ENCODE measurements around the gene IKZF2.

Gene IKZF2

GRCh38 chr2:213152065-213152794, 818 bp upstream of the IKZF2 start:
- no peak for DNase-seq (ENCODE audit: low read depth)

DNA sequence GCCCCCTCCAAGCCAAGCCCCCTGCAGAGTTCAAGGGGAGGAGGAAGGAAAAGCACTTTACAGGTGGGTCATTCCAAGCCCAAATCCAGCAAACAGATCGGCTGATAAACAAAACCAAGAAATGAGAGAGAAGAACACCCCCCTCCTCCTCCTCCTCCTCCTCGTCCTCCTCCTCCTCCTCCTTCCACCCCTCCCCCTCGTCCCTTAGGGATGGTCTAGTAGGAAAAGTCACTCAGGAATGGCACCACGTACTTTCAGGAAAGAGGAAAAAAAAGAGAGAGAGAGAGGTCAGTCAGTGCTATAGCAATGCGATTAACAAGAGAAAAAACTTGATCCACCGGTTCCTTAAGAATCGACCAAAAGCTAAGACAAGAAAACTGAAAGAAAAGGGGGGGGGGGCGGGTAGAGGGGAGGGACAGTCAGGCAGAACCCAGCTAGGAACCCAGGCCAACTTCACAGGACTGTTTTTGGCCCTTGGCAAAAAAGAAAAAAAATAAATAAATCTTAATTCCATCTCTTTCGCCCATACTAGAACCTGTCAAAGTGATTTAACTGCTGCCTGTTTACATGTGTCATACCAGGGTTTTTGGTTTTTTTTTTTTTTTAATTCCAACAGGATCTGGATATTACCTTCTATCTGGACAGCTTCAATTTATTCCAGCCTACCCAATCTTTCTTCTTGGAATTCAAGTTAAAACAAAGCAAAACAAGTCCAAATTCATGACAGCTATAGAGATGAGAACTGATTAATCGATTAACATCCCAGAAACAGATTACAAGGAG, 906 bp downstream of the IKZF2 start:
- DNase-seq (ENCODE audit: low read depth), result no peak

DNA sequence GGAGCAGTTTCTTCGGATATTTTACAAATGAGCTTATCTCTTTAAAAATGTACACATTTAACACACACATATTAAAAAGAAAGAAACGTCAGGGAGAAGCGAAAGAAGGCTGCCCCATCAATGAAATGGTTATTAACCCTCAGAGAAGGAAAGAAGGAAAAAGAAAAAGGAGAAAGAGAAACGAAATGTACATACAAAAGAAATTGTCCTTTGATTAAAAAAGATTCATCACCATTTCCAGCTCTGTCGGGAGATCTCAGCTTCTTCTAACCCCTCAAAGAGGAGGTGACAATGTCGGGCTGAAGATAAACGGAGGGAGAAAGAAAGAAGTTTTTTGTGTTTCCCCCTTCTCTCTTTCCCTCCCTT, 1.5 kb downstream of the IKZF2 start:
- no peak for DNase-seq (ENCODE audit: low read depth)

- no peak for DNase-seq (ENCODE audit: low read depth)
These were observed 2.0 kb downstream of the IKZF2 start for GRCh38 chr2:213149294-213149875.

- no peak for DNase-seq (ENCODE audit: low read depth)
These were observed 2.7 kb downstream of the IKZF2 start for GRCh38 chr2:213148572-213149261.

DNA sequence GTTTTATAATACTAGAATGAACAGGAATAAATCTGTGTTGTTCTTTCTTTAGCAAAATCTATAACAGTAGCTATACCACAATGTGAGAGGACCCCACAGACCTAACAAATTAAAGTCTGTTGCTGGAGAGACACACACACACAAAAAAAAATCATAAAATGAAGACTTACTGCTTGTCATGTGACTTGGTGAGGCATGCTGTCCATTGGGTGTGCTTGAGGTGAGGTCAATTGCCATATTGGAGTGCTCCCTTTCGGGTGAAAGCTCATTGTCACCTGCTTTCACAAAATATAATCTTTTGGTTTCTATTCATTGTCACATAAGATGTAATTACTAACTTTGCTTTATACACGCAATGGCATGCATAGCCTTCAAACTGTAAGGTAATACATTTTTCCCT, 3.9 kb downstream of the IKZF2 start:
- DNase-seq (ENCODE audit: low read depth), result no peak

DNA sequence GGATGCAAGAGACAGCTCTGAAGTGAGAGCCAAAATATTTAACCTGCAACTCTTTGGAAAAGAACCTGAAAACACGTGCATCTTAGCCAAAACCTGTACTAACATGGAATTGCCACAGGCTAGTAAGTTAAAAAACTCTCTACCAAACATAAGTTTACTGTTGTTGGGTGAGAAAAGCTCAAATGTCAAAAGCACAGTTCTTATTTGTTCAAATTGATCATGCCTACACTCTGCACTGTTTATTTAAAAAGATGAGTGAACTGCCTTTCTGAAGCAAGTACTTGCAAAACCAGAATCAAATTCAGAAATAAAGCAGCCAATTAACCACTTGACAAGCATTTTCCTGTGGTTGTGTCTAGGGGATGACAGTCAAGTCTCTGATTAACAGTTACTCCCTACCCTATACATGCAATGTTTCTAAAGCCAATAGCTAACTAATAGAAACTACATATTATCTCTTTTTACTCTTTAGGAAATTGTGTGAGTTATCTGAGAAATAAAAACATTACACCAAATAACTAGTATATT, 5.6 kb downstream of the IKZF2 start:
- no peak for DNase-seq (ENCODE audit: low read depth)

- DNase-seq (ENCODE audit: low read depth), result no peak
These were observed 14.3 kb downstream of the IKZF2 start for GRCh38 chr2:213137064-213137463.

- no peak for DNase-seq (ENCODE audit: low read depth)
These were observed 22.1 kb downstream of the IKZF2 start for GRCh38 chr2:213129311-213129710.

DNA sequence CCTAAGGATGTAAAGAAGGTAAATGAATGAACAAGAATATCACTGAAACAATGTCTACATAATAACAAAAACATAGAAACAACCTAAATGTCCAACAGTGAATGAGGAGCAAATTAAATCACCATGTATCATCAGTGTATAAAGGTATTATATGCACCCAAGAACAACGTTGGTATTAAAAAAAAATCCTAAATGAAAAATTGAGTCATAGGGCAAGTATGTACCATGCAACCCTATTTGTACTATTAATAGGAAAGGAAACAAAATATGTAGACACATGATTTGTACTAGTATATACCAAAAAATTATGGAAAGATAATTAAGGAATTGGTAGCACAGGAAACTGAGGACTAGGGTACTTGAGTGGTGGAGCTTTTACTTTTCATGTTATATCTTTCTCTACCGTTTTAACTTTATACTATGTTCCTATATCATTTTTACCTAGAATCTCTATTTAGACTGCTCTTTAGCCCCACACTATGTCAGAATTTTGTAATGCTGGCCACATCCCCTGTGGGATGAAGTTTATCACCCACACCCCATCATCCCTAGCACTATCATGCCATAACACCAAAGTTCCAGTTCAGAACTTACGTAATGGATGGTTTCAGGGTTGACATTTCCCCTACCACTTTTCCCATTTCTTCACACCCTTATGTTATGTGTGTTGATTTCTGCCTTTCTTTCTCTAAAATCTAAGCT, 25.6 kb downstream of the IKZF2 start:
- no peak for DNase-seq (ENCODE audit: low read depth)

- no peak for DNase-seq (ENCODE audit: low read depth)
These were observed 28.7 kb downstream of the IKZF2 start for GRCh38 chr2:213122725-213123124.

GRCh38 chr2:213121690-213122089, 29.7 kb downstream of the IKZF2 start:
- no peak for DNase-seq (ENCODE audit: low read depth)

- DNase-seq (ENCODE audit: low read depth), result no peak
These were observed 32.2 kb downstream of the IKZF2 start for GRCh38 chr2:213119061-213119809.

- DNase-seq (ENCODE audit: low read depth), result no peak
These were observed 43.1 kb downstream of the IKZF2 start for GRCh38 chr2:213108308-213108707.

DNA sequence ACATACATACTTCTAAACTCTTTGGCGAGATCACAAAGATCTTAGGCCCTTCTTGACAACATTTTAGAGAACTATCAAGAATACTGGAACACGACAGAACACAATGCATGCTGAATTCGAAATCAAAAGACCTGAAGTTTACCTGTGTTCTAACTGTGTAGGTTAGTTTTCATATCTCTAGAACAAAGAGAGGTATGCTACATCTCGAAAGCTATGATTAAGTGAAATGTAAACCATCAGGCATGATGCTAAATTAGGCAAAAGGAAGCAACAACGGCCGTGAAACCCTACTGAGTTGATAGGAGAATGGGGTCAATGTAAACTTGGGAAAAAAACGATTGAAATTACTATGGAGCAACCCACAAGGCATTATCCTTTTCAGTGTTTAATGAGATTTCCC, 43.7 kb downstream of the IKZF2 start:
- DNase-seq (ENCODE audit: low read depth), result no peak

DNA sequence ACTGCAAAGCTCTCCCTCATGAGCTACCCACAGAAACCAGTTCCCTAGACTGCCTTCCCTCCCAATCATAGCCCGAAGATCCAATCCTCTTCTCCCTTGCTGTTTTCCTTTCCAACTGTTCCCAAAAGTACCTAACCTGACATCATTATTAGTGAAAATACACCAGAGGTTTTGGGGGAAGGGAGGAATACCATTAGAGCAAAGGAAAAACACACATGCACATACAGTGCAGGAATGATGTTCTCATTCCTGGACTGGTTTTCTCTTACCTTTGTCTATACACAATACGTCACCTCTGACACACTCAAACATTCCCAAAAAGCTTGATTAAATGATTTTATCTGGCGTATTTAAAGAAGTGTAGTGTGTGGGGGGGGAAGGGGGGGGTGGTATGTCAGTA, 46.2 kb downstream of the IKZF2 start:
- no peak for DNase-seq (ENCODE audit: low read depth)

GRCh38 chr2:213104903-213105202, 46.6 kb downstream of the IKZF2 start:
- no peak for DNase-seq (ENCODE audit: low read depth)

- no peak for DNase-seq (ENCODE audit: low read depth)
These were observed 47.1 kb downstream of the IKZF2 start for GRCh38 chr2:213104092-213104902.

DNA sequence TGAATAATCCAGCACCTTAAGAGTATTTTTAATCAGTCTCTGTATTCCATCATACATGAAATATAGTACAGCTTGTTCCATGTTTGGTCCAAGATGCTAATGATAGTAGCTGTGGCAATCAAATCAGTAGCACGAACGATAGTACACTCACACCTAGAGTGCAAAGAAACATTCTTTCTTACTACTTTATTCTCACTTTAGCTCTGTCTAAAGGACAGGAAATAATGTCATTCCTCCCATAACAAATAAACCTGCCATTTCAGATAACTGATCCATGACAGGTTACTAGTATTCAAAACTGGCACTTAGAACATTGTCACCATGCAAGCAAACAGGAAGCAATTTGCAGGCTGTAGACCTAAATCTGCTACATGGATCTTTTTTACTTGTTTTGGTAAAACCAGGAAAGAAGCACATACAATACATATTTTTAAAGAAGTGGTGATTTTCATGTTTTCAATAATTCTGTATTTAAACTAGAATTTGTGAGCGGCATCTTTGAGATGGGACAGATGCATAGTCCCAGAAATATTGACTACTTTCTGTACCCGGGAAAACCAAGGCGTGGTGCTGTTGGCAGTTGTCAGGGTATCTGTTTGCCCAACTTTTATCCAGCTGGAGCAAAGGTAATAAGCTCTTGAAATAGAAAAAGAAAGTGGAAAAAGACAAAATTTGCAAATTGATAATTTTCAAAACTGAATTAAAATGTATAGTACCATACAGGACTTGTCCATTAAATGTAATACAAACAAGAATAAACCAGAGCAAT, 49.5 kb downstream of the IKZF2 start:
- no peak for DNase-seq (ENCODE audit: low read depth)

GRCh38 chr2:213101109-213101508, 50.3 kb downstream of the IKZF2 start:
- no peak for DNase-seq (ENCODE audit: low read depth)

Measured in activated T-helper 1 cell treated with Interleukin-2 at 50 U/mL for 16 hours (primary cell).